ENCODE measurements around the gene PEF1.
"Not testable (repeated sequence)": the region's sequence is repeated elsewhere in the genome, so short reads cannot be mapped to it uniquely, and the experiment has no call there.

The PEF1 gene

DNA sequence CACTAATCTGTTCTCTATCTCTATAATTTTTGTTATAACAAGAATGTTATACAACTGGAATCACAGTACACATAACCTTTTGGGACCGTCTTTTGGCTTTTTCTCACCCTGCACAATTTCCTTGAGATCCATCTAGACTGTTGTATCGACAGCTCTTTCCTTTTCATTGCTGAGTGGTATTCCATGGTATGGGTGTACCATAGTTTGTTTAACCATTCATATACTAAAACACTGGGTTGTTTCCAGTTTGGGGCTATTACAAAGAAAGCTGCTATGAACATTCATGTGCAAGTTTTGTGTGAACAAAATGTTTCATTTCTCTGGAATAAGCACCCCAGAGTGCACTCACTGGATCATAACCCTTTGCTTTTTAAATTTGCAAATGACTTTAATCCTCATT lies 42.6 kb downstream of the PEF1 start:
- no peak for DNase-seq

- no peak for DNase-seq
These were observed 44.0 kb downstream of the PEF1 start for GRCh38 chr1:31600641-31601040.

DNA sequence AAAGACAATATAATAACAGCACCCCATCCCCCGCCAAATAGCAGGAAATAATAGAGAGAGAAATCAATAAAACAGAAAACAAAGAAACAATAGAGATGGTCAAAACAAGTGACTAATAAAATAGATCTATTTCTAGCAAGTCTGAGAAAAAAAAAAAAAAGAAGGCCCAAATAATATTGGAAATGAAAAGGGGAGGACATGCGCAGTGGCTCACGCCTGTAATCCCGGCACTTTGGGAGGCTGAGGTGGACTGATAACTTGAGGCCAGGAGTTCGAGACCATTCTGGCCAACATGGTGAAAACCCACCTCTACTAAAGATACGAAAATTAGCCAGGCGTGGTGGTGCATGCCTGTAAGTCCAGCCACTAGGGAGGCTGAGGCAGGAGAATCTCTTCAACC lies 45.7 kb downstream of the PEF1 start:
- no peak for DNase-seq

DNA sequence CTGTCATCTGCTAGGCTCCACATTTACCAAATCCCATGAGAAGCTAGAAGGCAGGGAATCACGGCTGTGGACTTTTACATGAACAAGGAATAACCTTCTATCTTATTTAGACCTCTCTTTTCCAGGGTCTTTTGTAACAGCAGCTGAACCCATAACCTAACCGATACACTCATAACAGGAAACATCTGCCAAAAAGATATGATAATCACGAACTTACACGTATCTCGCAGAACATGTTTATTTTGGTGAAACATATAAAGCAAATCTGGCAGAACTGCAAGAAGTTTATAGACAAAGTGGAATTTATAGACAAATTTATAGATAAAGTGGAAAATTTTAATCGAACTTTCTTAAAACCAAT lies 48.0 kb downstream of the PEF1 start:
- DNase-seq: no peak

- DNase-seq: no peak
These were observed 48.6 kb downstream of the PEF1 start for GRCh38 chr1:31595836-31596736.

DNA sequence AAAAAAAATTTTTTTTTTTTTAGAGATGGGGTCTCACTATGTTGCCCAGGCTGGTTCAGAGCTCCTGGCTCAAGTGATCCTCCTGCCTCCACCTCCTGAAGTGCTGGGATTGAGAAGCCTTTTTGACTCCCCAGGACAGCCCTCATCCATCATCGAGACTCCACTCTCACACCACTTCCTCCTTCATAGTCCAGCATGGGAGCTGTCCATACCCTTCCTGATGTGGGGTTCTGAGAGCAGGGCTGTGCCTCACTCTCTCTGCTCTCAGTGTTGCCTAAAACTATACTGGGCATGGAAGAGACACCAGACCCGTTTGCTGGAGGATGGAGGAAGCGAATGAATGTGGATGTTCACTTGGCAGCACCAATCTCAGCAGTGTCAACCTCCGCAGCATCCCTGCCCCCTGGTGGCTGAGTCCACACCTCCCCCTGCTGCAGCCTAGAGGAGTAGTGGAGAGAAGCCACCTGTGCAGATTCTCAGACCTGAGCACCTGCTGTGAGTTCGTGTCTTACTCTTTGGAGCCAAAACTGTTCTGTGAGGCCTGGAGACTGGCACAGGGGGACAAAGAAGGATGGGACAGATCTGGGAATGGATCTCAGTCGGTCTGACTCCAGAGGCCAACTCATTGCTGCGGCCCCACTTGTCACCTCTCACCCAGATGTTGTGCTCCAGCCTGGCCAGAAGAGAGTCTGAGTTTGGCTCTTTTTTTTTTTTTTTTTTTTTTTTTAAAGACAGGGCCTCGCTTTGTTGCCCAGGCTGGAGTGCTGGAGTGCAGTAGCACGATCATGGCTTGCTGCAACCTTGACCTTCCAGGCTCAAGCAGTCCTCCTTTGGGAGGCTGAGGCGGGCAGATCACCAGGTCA lies 50.7 kb downstream of the PEF1 start:
- DNase-seq: peak; percentile 58

DNA sequence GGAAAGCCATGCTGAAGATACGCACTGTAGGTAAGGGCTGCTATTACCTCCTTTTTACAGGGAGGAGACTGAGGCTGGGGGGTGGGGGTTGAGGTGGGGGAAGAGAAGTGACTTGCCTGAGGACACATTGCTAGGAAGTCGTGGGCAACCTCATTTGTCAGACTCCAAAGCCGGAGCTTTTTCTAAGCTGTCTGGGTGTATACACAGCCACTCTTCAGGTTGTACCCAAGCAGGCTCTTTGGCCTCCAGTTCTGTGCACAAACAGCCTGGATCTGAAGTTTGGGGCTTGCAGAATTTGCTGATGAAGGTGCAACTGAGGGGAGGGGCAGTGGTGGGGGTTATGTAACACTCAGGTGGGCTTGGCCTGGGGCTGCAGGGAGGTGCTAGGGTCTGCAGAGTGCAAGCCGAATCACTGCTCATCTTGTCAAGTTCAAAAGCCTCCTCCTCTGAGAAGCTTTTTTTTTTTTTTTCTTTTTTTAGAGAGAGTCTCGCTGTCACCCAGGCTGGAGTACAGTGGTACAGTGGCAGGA lies 51.5 kb downstream of the PEF1 start:
- DNase-seq: no peak

DNA sequence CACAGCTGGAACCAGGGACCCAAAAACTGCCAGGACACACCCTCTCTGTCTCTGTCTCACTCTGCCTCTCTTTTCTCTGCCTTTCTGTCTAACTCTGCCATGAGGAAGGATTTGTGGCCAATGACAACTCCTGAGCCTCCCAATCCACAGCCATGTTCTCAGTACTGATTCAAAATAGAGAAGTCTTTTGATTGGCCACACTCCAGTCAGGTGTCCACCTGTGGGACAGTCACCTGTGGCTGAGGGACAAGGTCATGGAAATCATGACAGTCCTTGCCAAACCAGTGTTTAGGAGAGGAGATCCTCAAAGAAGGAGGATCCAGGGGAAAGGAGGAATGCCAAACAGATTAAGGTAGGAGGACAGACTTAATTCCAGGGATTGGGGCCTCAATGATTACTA lies 52.5 kb downstream of the PEF1 start:
- DNase-seq: no peak

DNA sequence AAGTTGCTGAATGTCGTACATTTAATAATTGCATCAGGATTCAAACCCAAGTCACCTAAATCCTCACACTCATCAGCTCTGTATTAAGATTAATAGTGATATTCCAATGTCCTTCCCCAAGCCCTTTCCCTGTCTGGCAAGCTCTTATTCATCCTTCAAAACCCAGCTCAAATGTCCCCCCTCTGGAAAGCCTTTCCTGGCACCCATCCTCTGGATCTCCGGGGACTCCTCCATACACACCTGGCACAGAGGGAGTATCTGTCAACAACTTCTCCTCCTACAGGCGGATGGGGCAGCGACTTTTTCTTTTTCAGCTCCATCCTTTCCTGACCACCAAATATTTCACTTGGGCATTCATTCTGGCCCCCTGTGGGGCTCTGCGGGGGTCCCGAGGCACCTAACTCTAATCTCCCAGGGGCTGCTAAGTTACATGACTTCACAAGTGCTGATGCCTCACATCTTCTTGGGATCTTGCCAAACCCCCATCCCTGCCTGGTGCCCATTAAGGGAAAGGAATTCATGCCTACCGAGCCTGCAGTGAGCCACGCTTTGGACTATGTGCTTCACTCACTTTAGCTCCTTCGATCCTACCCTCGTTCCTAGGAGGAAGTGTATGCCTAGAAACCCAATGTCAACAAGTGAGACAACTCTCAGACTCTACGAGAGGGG lies 53.1 kb downstream of the PEF1 start:
- no peak for DNase-seq

GRCh38 chr1:31588751-31589515 lies 55.7 kb downstream of the PEF1 start:
- no peak for DNase-seq

DNA sequence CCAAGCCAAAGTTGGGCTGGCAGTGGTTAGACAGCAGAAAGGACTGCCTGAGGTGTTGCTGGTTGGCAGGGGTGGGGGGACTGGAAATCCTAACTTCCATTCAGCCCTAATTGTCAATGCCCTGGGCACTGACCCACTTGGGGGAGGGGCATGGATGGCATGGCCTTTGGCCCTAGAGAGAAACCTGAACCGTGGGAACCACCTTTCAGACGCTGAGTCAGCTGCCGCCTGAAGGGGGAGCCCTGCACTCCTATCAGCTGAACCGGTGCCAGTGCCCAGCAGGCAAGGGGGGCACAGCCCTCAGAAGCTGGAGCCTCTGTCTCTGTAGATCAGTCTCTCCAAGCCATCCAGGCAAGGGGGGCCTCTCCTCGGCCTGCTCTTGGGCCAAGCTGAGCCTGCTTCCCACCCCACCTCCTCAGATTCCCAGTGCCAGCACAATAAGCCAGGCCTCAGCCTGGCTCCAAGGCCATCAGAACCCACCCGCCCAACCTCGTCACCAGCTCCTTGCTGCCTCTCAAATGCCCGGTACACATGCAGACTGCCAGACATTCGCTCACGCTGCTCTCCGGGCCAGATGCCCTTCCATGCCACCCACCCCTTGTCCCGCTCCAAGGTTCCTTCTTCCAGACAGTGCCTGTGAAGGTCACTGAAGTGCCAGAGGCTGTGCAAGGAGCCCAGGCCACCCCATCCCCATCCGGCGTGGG lies 56.8 kb downstream of the PEF1 start:
- DNase-seq: peak; percentile 31

DNA sequence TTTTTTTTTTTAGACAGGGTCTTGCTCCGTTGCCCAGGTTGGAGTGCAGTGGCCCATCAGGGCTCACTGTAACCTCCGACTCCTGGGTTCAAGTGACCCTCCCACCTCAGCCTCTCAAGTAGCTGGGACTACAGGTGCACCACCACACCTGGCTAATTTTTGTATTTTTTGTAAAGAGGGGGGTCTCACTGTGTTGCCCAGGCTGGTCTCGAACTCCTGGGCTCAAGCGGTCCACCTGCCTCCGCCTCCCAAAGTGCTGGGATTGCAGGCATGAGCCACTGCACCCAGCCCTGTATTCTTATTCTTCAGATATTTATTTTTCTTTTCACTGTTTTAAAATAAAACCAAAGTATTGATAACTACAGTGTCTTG lies 57.4 kb downstream of the PEF1 start:
- DNase-seq: not testable (repeated sequence)

GRCh38 chr1:31586376-31587327 lies 58.0 kb downstream of the PEF1 start:
- no peak for DNase-seq

DNA sequence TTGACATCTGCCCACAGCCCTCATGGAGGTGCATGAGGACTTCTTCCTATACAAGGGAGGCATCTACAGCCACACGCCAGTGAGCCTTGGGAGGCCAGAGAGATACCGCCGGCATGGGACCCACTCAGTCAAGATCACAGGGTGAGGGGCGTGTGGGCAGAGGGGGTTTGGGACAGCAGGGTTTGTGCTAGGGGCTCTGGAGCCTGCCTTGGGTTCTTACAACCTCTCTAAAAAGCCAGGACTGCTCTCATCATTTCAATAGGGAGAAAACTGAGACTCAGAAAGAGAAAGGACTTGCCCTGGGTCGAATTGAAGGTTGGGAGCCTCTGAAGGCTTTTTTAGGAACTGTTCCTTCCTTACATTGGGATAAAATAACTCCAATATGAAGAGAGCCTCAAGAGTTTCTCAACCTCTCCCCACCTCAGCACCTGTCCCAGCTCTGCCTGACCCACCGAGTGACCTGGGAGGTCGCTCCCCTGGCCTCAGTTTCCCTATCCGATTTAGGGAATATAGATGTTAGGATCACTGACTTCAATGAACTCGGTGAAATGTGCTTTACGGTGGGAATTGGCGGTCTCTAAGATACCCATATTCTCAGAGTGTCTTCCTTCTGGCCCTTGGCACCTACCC lies 58.8 kb downstream of the PEF1 start:
- no peak for DNase-seq

DNA sequence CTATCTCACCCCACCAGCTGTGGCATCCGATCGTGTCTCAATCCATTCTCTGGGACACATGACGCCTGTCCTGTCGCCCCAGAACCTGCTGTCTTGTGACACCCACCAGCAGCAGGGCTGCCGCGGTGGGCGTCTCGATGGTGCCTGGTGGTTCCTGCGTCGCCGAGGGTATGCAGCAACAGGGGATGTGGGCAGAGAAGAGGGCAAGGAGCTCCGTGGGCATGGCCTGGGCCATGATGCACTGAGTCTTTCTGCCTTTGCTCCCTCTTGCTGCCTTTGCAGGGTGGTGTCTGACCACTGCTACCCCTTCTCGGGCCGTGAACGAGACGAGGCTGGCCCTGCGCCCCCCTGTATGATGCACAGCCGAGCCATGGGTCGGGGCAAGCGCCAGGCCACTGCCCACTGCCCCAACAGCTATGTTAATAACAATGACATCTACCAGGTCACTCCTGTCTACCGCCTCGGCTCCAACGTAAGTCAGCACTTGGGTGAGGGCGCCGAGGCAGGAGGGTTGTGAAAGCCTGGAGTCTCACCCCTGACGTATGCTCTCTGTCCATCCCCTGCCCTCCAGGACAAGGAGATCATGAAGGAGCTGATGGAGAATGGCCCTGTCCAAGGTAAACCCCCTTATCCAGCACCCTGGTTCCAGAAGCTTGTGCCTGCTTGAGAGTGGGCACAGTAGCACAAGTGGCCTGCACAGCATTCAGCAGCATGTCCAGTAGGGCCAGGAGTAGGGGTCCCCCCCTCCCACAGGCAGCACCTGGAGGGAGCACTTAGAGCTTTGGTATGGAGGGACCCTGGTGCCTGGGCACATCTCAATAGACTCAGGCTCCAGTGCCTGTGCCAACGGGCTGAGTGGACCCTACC lies 59.6 kb downstream of the PEF1 start:
- DNase-seq: no peak

- no peak for DNase-seq
These were observed 60.4 kb downstream of the PEF1 start for GRCh38 chr1:31583995-31584868.

GRCh38 chr1:31583082-31583994 lies 61.3 kb downstream of the PEF1 start:
- no peak for DNase-seq

Data from CD4-positive, alpha-beta T cell treated with Interleukin-12 subunit alpha and Interleukin-12 subunit beta, for 1 hour (primary cell).